Measurements from ENCODE around the gene CFAP100.

The CFAP100 gene

DNA sequence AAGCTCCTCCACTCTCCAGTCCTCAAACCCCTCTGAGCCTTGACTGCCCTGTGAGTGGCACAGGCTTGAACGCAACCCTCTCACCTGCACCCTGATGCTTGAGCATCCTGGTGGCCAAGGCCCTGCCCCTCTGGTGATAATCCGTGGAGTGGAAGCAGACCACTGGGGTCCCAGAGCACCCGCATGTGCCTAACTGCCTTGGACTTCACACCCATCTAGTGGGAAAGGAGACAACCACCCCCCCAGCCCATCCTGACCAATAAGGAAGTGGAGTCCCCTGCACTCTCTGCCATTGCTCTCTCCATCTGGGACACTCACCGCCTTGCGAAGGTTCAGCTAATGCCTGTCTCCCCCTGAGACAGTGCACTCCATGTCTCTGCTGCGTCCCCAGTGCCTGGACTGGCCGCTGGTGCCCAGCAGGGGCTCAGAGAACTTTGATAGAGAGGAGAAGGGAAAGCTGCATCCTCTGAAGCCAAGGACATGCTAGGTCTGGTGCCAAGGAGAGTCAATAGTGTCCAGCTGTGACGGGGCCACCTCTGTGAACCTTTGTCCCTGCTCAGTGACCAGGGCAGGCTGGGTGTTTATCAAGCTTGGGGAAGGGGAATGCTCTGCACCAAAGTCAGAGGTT lies 40.9 kb upstream of the CFAP100 start:
- TF ChIP-seq, protein P1, sequence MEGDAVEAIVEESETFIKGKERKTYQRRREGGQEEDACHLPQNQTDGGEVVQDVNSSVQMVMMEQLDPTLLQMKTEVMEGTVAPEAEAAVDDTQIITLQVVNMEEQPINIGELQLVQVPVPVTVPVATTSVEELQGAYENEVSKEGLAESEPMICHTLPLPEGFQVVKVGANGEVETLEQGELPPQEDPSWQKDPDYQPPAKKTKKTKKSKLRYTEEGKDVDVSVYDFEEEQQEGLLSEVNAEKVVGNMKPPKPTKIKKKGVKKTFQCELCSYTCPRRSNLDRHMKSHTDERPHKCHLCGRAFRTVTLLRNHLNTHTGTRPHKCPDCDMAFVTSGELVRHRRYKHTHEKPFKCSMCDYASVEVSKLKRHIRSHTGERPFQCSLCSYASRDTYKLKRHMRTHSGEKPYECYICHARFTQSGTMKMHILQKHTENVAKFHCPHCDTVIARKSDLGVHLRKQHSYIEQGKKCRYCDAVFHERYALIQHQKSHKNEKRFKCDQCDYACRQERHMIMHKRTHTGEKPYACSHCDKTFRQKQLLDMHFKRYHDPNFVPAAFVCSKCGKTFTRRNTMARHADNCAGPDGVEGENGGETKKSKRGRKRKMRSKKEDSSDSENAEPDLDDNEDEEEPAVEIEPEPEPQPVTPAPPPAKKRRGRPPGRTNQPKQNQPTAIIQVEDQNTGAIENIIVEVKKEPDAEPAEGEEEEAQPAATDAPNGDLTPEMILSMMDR (conservative IDR thresholded peaks at IDR 0.05): no peak
- no peak for TF ChIP-seq ZFX (IDR thresholded peaks at IDR 0.05)
- H3K27ac ChIP-seq: no peak overlapping the region

GRCh38 chr3:126354776-126355175 lies 39.9 kb upstream of the CFAP100 start:
- TF ChIP-seq ZFX (IDR thresholded peaks at IDR 0.05): no peak
- TF ChIP-seq, protein P1 (conservative IDR thresholded peaks at IDR 0.05): no peak
- H3K27ac ChIP-seq: peak overlapping the region; percentile 92; the same call in 1 of the 2 replicates

GRCh38 chr3:126355251-126355650 lies 39.5 kb upstream of the CFAP100 start:
- TF ChIP-seq, protein P1 (conservative IDR thresholded peaks at IDR 0.05): no peak
- TF ChIP-seq ZFX (IDR thresholded peaks at IDR 0.05): no peak
- H3K27ac ChIP-seq: peak overlapping the region; percentile 92

- TF ChIP-seq, protein P1 (conservative IDR thresholded peaks at IDR 0.05): no peak
- TF ChIP-seq ZFX (IDR thresholded peaks at IDR 0.05): peak; percentile 36; the same call in 1 of the 2 replicates
- peak overlapping the region; percentile 92 for H3K27ac ChIP-seq
Measured at GRCh38 chr3:126355777-126356372, 38.8 kb upstream of the CFAP100 start.

DNA sequence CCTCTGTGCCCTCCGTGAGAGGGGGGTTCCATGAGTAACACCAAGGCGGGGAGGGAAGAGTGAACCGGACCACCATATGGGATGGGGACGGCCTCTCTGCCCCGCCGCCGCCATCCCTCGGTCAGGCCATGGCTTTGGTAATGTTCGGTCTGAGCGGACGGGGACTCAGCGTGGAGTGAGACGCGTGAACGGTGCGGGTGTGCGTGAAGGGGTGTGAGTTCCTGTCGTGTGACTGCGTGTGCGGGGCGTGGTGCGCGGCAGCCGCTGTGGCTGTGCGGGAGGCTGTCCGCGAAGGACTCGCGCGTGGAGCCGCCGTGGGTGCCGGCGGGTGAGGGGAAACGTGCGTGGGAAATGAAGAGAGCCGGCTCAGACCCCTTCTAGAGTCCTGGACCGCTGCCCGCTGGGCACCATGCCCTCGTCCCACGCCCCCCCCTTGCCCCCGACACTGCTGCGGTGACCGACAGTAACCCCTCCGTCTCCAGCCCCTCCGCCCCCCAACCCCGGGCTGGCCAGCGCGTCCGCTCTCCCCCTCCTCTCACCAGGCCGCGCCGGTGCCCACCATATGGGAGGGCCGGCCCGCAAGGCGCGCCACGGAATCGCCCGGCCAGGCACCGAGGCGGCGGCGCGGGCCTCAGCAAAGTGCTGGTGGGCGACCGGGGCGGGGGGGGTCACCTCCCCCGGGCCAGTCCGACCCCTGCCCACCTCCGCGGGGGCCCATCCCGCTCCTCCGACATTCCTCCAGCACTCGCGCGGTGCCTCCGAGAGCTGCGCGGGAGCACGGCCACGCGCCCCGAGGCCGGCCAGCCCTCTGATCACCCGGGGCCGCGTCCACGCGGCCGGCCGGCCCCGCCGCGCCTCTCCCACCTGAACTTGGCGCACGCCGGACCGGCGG lies 38.1 kb upstream of the CFAP100 start:
- TF ChIP-seq, protein P1 (conservative IDR thresholded peaks at IDR 0.05): no peak
- TF ChIP-seq ZFX (IDR thresholded peaks at IDR 0.05): peak; percentile 83; the same call in 1 of the 2 replicates

GRCh38 chr3:126357295-126358037 lies 37.2 kb upstream of the CFAP100 start, which contains the start of gene KLF15:
TSS of gene KLF15 (minus strand) at chr3:126357408. CDS start at chr3:126352922, 4,486 bp downstream.
- H3K27ac ChIP-seq: peak within 1 kb of the TSS; percentile 92
- TF ChIP-seq, protein P1 (conservative IDR thresholded peaks at IDR 0.05): no peak
- TF ChIP-seq ZFX (IDR thresholded peaks at IDR 0.05): no peak

More for the DNA sequence above, 38.1 kb upstream of the CFAP100 start:
- H3K27ac ChIP-seq: peak overlapping the region; percentile 92

Measured in C4-2B (cell line).